ENCODE results near the gene LRBA. TPM values are rescaled to one million over a fixed set of nuclear protein-coding genes. Genes with fewer than 3 reads are reported as not detected.

The LRBA gene
- total RNA-seq, 1 donor from 2014 or later: 16.9 TPM

DNA sequence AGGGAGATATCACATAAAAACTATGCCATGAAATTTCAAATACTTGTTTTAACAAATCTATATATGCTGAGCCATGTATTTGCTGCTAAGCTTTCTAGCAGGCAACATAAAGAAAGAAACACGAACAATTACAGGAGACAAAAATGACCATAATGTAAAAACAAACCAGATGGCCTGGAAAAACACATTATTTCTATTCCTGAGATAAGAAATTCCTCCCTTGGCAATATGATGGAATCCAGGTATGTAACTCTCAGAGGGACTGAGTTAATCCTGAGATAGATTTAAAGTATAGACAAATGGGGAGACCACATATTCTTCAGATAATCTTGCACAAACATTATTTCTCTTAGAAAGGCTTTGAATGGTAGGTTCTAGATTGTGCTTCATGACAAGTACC lies 657.3 kb downstream of the LRBA start:
- intact Hi-C loops (cut with DNase I): no loop called here
- ATAC-seq: no peak

DNA sequence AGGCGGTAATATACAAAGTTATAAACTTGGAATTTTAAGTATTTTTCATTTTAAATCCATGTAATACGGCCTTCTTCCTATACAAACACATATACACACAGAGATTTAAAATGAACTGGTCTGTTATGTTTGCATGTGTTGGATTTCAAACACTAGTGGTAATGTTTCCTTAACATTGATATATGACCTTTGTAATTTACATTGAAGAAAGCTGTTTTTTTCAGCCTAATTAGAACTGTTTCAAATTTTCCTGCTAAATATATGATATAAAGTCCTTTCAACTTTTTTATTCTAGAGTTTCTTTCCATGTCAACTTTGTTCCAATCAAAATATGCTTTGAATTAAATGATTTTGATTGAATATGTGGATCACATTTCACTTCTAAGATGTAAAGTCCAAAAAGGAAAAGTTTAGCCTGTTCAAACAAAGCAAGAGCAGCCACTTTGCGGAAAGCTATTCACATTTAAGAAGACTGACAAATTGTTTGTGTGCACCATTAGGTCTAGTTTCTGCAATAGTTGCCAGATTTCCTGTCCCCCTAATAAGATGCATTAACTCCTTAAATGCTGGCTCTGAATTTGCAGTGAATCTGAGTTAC lies 659.1 kb downstream of the LRBA start:
- no peak for ATAC-seq
- DNase-seq (ENCODE audit: missing footprints): no peak
- intact Hi-C loops (cut with DNase I): no loop called here

More for the DNA sequence above, 657.3 kb downstream of the LRBA start:
- DNase-seq (ENCODE audit: missing footprints): no peak

DNA sequence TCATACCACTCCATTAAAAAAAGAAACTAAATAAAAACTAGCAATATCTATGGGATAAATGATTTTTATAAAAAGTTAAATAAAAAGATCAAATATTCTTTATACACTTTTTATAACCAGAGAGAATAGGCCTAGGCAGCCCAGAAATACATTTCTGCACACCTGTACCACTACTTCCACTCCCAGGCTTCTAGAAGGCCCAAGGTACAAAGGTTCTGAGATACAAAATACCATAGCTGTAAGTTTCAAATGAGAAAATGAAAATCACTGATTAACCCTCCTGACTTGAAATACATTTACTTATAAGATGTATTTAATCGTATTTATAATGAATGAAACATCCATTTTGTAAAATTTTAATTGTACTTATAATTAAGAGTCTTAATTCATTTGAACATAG lies 659.7 kb downstream of the LRBA start:
- ATAC-seq (no peak), DNase-seq (ENCODE audit: missing footprints) (no peak)
- intact Hi-C loops (cut with DNase I): no loop called here

DNA sequence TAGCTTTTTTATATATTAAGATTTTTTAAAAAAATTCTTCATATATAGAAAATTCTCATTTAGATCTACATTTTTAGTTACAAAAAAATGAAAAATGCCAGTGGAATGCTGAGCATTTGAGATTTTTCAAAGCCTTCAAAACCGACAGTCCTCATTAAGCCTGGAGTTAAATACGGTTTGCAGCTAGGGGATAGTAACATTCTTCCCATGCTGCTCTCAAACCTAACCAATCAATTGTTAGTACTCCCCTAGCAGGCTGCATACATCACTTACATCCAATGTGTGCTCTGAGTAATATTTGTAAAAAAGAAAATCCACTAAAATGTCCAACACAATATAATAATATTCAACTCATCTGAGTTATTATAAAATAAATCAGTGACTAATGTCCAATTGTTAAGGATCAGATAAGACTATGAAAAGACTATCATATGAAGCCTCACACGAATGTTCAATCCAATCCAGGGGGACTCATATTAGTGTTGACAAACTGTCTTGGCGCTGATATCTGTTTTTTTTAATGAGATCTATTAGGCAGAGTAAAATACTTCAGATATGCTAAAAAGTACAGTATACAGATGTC lies 660.8 kb downstream of the LRBA start:
- DNase-seq (ENCODE audit: missing footprints) (no peak), ATAC-seq (no peak)
- intact Hi-C loops (cut with DNase I): no loop called here

- no peak for ATAC-seq
- no peak for DNase-seq (ENCODE audit: missing footprints)
- intact Hi-C loops (cut with DNase I): no loop called here
Observed at GRCh38 chr4:150348079-150348478, 667.0 kb downstream of the LRBA start.

DNA sequence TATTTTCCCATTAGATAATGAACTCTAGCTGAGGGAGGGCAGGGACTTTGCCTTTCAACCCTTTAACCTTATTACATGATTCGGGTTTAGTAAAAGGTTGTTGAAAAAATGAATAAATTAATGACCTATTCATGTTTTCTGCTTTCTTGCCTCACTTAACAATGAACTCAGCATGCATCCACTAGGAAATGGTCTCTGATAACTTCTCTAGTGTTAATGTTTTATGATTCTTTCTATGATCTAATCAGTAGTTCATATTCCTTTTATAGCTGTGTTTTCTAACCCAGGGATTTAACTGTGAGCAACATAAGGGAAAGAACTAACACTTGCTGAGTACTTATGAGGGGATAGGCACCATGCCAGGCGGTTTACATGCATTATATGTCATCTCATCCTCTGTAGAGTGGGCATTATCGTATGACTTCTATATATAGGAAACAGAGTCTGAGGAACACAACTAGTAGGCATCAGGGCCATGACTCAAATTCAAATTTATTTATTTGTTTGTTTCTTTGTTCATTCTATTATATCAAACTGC lies 669.8 kb downstream of the LRBA start:
- ATAC-seq: no peak
- intact Hi-C loops (cut with DNase I): no loop called here
- DNase-seq (ENCODE audit: missing footprints): no peak

DNA sequence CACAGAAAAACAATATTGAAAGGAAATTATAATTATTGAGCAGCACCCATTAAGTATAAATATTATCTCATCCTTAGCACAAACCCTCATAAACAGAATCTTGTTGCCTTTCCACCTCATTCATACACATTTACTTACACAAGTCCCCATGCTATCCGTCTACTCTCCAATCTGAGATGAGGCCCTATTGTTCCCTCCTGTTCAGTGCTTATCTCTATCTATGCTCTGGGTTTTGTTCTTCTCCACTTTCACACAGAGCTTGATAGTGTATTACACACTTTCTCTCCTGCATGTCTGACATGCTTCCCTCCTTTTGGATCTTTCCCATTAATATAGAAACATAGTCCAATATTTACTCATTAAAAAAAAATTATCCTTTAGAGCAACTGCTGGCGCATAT lies 671.3 kb downstream of the LRBA start:
- DNase-seq (ENCODE audit: missing footprints) (no peak), ATAC-seq (peak; percentile 70)
- intact Hi-C loops (cut with DNase I): no loop called here

GRCh38 chr4:150342945-150343344 lies 672.1 kb downstream of the LRBA start:
- peak; percentile 91 for ATAC-seq
- DNase-seq (ENCODE audit: missing footprints): no peak
- intact Hi-C loops (cut with DNase I): no loop called here

GRCh38 chr4:150337734-150338133 lies 677.4 kb downstream of the LRBA start:
- ATAC-seq (no peak), DNase-seq (ENCODE audit: missing footprints) (no peak)
- intact Hi-C loops (cut with DNase I): no loop called here

DNA sequence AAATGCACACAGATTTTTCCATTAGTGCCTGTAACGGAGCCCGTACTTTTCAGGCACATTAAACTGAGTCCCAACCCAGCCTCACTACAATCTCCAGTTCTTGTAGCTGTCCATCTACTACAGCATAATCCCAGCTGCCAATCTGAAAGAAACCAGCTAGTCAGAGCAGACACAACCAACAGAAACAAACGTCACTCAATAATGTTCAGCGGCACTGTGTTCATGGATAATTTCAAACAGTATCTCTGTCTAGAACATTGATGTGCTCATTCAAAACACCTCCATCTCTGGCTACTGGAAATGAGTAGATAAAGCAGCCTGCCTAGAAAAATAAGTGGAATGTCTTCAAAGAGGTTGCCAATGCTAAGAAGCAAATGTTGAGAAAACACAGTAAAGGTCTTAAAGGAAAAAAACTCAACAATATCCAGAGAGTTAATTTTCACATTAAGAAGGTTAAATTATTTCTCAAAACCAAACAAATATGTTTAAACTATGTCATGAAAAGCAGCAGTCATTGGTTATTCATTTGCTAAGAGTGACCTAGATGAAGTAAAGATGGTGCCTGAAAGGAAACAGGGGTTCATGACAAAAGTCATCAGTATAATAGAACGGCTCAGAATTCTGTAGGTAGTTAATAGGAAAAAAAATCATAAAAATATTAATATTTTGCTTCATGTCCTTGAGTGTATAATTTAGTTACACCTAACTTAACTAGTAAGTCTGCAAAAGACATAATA lies 678.2 kb downstream of the LRBA start:
- no peak for ATAC-seq

GRCh38 chr4:150332961-150333360 lies 682.1 kb downstream of the LRBA start:
- DNase-seq (ENCODE audit: missing footprints): no peak
- intact Hi-C loops (cut with DNase I): no loop called here
- no peak for ATAC-seq

More for the DNA sequence above, 678.2 kb downstream of the LRBA start:
- DNase-seq (ENCODE audit: missing footprints): no peak
- intact Hi-C loops (cut with DNase I): no loop called here

- DNase-seq (ENCODE audit: missing footprints) (no peak), ATAC-seq (no peak)
- intact Hi-C loops (cut with DNase I): no loop called here
Observed at GRCh38 chr4:150332086-150332485, 683.0 kb downstream of the LRBA start.

DNA sequence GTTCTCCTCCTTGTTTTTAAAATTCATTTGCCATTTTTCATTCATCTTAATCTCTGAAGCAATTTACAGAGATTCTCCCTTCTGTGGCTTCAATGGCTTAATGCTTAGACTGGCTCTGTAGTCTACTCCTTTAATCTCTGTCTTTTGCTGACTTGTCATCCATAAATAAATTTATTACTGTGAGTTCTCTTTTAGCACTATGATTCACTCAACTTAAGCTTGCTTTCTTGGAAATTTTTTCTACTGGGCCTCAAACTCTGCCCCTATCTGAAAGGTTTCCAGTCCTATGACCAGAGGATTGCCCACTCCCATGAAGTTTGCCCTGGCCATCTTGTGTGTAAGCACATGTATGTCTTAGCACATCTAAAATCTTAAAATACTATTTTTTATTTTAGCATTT lies 685.7 kb downstream of the LRBA start:
- no peak for ATAC-seq
- no peak for DNase-seq (ENCODE audit: missing footprints)
- intact Hi-C loops (cut with DNase I): no loop called here

GRCh38 chr4:150328496-150328895 lies 686.6 kb downstream of the LRBA start:
- intact Hi-C loops (cut with DNase I): no loop called here
- ATAC-seq: no peak
- DNase-seq (ENCODE audit: missing footprints): no peak

- DNase-seq (ENCODE audit: missing footprints): no peak
- intact Hi-C loops (cut with DNase I): no loop called here
- ATAC-seq: peak; percentile 62
Observed at GRCh38 chr4:150327262-150327780, 687.8 kb downstream of the LRBA start.

DNA sequence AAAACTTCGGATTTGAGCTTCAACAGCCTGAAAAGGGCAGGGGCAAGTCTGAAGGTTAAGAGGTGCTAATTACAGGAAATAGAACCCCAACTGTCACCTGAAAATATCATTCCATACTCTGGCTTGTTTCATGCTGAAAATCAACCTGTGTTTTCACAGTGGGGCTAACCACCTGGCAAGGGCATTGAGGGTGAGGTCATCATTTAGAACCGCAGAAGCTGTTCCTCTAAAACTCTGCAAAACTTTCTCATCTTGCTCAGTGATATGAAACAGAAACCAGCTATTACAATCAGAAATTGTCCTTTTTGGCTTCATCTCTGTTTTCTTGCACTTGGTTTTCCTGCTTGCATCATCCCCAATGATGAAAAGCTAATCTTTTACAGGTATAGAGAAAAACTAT lies 689.2 kb downstream of the LRBA start:
- intact Hi-C loops (cut with DNase I): no loop called here
- no peak for ATAC-seq
- no peak for DNase-seq (ENCODE audit: missing footprints)

DNA sequence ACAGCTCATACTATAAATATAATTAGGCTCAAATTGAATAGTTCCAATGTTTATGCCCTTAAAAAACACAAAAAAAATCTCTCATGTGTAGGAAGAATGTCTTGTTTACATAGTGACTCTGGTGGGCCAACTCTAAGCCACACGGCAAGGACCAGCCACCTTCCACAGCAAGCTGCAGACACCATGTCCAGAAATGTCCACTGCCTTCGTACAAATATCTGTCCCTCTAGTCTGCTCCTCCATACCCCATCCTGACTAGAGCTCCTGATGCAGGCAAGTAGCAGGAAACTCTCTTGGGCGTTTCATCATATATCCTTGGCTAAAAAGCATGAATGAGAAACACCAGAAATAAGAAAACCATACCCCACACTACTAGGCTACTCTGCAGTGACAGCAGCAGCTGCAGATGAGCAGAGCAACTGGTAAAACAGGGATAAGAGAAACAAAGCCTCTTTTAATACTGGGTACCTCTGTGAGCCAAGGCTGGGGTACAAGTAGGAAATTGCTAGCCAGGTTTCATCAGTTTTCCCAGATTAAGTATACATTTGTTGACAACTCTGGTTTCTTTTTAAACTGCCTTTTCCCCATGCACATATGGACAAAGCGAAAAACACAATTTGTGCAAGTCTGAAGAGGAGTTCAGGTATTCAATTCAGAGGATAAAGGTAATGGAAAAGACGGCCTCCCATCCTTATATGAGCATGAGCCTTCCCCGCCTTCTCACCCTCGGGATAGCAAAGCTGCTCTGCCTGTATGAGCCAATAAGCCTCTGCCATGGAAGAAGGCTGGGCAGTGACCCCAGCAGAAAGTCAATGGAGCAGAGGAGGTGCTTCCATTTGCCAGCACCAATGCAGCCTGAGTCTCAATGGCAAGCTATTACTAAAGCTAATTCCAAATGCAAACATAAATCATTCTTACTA lies 691.4 kb downstream of the LRBA start:
- intact Hi-C loops (cut with DNase I): no loop called here
- DNase-seq (ENCODE audit: missing footprints) (no peak), ATAC-seq (no peak)

DNA sequence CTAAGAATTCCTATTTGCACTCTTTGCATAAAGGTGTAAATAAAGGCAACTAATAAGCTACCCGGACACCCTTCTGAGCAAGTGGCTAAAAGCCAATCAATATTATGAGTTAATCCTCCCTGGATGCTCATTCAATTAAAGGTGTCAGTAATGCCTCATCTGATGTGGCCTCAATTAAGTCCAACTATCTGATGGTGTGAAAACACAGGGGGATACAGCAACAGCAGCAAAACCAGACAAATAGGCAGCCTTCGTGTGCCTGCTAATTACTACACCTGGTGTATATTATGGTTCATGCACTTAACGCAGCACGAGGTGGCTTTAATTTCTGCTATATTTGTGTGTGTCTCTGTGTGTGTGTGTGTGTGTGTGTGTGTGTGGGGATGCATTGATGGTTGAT lies 692.4 kb downstream of the LRBA start:
- intact Hi-C loops (cut with DNase I): no loop called here
- DNase-seq (ENCODE audit: missing footprints): no peak
- no peak for ATAC-seq

DNA sequence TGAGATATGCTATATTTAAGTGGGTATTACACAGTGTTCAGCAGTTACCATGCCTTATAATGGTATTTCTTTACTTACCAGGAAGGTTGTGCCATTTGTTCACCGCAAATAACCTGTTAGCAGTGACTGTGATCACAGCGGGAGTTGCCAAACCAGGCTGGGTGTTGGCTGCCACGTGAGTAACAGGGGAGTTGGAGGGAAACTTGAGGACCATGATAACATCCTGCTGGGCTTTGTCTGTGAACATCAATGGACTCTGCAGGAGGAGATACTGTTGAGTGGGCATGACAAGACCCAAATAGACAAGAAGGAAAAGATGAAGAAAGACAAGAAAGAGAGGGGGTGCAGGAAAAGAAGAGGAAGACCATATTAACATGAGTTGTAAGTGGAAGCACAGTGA lies 694.0 kb downstream of the LRBA start:
- ATAC-seq: no peak
- DNase-seq (ENCODE audit: missing footprints): no peak
- intact Hi-C loops (cut with DNase I): no loop called here
